Lung microvascular endothelial cell (primary cell): ENCODE data around the gene PDCD7. TPM values are rescaled to one million over a fixed set of nuclear protein-coding genes. Genes with fewer than 3 reads are reported as not detected.
"Not testable (repeated sequence)": the region's sequence is repeated elsewhere in the genome, so short reads cannot be mapped to it uniquely, and the experiment has no call there.

Experiments used
- DNase-seq, 2 donors: peaks; one replicate each; pipeline versions ENCODE4 v3.0.0 to v3.0.0-alpha.2; 2010; ENCODE audit warnings: low read depth in 2 of 2
- total RNA-seq: library from RNA; depleted of rRNA; stranded (reverse); fragments of >200 nt; gene quantifications from 2 replicates; pipeline ENCODE4 v1.2.1, GENCODE V29; 2014

Gene PDCD7
- total RNA-seq, 1 donor from 2014 or later = 11.3 TPM

- DNase-seq = peak in 1 of 2 donors; percentile 3
Measured at GRCh38 chr15:65130941-65131340, 2.7 kb downstream of the PDCD7 start.

DNA sequence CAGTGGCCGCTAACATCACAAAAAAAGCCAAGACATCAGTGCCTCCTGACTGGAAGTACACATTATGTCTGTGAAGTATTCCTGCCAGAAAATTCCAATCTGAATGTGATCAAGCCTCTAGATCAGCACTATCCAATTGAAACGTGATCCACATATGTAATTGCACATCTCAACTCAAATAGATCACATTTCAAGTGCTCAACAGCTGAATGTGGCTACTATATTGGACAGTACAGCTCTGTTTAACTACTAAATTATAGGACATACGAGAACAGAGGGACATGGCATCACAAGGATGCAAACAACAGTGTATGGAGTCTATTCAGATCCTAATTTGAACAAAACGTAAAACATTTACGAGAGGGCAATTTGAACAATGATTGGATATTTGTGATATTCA is 18.1 kb downstream of the PDCD7 start:
- DNase-seq = no peak

GRCh38 chr15:65115086-65115485 is 18.5 kb downstream of the PDCD7 start, which contains the start of gene UBAP1L:
TSS of gene UBAP1L (minus strand) at chr15:65115200. CDS start at chr15:65106215, 8,985 bp downstream.
- DNase-seq = no peak

DNA sequence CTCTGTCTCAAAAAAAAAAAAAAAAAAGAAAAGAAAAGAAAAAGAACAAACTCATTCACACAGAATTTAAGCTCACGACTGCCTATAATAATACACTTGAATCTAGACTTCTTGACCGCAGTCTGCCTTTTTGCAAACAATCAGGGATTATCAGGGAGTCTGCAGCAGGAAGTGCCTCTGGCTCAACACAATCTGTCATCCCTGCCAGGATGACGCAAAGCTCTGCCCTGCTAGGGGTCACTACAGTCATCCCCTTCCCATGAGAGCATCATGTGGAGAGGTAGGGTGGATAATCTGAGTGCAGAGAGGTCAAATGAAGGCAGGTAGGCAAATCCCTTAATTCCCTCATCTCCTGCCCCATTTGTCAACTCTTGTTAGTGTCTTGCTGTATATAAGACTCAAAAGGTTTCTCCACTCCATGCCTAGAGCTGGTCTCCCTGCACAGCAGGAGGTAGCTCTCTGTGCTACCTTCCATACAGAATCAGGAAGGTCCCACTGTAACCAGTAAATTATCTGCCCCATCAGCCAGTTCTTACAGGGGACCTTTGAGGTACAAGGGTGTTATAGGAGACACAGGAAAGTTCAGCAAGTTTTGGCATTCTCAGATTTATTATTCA is 22.8 kb downstream of the PDCD7 start:
- DNase-seq = peak; percentile 95

- peak; percentile 54 to 88 for DNase-seq
Measured at GRCh38 chr15:65106011-65106590, 27.5 kb downstream of the PDCD7 start.

GRCh38 chr15:65105038-65105437 is 28.6 kb downstream of the PDCD7 start:
- no peak for DNase-seq

GRCh38 chr15:65102912-65103311 is 30.7 kb downstream of the PDCD7 start:
- no peak for DNase-seq

GRCh38 chr15:65101891-65102708 is 31.5 kb downstream of the PDCD7 start:
- DNase-seq = no peak

- peak; percentile 60 to 77 for DNase-seq
Measured at GRCh38 chr15:65101411-65101890, 32.2 kb downstream of the PDCD7 start.

DNA sequence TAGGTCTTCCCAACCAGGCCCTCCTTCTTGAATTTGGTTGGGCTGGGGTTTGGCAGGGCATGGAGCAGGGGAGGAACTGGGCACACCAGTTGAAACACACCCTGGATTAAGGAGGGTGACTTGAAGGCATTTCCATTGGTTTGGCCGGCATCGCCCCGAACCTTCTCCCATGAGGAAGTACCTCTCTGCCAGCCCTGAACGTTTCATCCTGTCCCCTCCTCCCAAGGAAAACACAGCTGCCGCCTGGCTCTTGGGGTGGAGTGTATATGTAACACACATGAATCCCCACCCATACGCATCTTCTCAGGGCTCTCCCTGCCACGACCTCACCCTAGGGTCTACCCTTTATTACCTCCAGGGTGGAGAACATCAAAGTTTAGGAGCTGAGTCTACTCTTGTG is 33.2 kb downstream of the PDCD7 start:
- DNase-seq = no peak

DNA sequence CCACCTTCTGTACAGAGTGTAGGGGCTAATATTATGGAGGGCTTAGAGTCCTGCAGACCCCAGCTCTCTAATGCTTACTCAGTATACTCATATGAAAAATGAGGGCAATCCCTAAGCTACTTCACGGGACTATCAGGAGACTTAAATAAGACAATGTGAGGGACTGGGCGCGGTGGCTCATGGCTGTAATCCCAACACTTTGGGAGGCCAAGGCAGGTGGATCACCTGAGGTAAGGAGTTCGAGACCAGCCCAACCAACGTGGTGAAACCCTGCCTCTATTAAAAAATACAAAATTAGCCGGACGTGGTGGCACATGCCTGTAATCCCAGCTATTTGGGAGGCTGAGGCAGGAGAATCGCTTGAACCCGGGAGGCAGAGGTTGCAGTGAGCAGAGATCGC is 33.8 kb downstream of the PDCD7 start:
- not testable (repeated sequence) for DNase-seq

GRCh38 chr15:65099336-65099735 is 34.3 kb downstream of the PDCD7 start:
- DNase-seq = no peak

DNA sequence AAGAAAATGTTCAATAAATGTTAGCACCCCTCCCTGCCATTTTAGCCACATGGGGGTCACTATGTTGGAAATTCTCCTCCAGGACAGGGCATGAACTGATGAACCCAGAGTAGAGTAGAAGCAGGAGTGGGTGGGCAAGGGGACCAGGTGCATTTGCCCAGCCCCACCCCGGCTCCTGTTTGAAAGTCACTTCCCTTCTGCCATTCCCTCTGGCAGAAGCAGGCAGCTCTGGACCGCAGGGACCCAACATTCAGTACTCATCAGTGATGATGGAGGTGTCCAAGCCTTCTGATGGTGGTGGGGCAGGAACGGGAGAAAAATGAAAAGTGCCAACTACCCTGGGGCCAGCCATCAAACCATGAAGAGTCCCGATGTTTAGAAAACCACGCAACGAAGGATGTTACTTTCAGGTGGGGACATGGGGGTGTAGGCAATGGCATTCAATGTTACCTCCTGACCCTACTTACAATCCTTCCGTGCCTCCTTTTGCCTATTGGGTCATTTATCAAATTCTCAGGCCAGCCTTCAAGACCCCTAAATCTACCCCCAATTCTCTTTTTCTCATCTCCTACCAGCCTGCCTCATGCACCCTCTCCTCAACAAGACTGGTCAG is 35.9 kb downstream of the PDCD7 start:
- DNase-seq = no peak

- no peak for DNase-seq
Measured at GRCh38 chr15:65096481-65097385, 36.9 kb downstream of the PDCD7 start.

GRCh38 chr15:65095747-65096104 is 37.9 kb downstream of the PDCD7 start:
- no peak for DNase-seq

- no peak for DNase-seq
Measured at GRCh38 chr15:65095011-65095746, 38.4 kb downstream of the PDCD7 start.

GRCh38 chr15:65094294-65094995 is 39.2 kb downstream of the PDCD7 start:
- peak in 1 of 2 donors; percentile 70 for DNase-seq

GRCh38 chr15:65093793-65094170 is 39.8 kb downstream of the PDCD7 start:
- DNase-seq = not testable (repeated sequence)

DNA sequence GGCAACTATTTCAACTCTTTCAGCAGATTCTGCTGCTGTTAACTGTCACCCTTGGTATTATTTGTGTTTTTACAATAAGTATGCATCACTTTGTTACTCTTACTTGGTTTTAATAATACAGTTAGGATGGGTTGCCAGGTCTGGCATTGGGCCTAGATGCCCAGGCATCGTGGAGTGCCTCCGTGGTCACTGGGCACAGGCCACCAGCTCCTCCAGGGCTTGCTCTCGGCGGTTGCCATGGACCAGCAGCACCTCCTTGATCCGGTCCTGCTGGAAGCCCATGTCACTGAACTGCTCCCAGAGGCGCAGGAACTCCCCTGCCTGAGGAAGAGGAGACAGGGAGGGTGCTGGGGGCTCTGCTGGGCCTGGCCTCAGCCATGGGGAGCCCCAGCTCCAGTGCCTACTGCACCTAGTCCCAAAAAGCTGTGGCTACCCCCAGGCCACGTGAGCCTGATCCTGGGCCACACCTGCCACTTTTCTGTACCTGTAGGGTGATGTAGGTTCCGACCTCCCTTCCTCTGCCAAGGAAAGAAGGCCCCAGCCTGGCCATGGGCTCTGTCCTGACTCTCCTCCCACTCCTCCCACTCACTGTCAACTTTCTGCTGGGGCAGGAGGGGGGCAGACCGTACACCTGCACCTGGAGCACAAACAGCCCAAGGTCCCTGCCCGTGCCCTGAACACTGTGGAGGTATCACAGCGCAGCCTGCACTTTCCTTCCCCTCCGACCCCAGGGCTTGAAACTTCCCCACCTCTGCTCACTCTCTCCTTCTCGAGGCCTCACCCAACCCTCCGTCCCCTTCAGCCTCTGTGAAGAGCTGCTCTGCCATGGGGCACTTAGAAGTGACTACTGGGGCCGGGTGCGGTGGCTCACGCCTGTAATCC is 40.5 kb downstream of the PDCD7 start:
- DNase-seq = no peak
